Endothelial cell of umbilical vein (primary cell): ENCODE results near the gene WDR93. TPM values are rescaled to one million over a fixed set of nuclear protein-coding genes. Genes with fewer than 3 reads are reported as not detected.

Experiments used
- BruUV-seq: library from RNA; stranded (reverse); fragments of 400-500 nt; replicated peaks from 2 replicates; lab custom pipeline; 2021; lab: Mats Ljungman, UMichigan
- CTCF ChIA-PET: fragments of 300-600, 350-600 bp; sonication (Branson Sonifier 250); formaldehyde crosslinking; loops from one replicate; lab custom pipeline; 2021; ENCODE audit warnings: antibody characterized with exemption, inconsistent platforms; lab: Charles Lee
- POLR2A ChIA-PET: fragments of 300-600, 350-600 bp; sonication (Branson Sonifier 250); formaldehyde crosslinking; loops from one replicate; lab custom pipeline; 2021; ENCODE audit warnings: antibody characterized with exemption, inconsistent platforms; lab: Charles Lee
- DNase-seq: peaks from one replicate; pipeline ENCODE4 v3.0.0-alpha.2; 2011; ENCODE audit warnings: low read depth, low spot score
- FAIRE-seq: peaks from 2 replicates; lab custom pipeline; 2011; peaks lifted over from hg19 to GRCh38; lab: Jason Lieb, UNC
- H2AFZ ChIP-seq: 2 replicates; pipeline ENCODE4 v1.6.0; 2012; ENCODE audit warnings: low read depth, low read length, control low read depth, inconsistent platforms
- H3K27ac ChIP-seq: 2 replicates; pipeline ENCODE4 v1.5.1; 2011; ENCODE audit warnings: low read depth, mild to moderate bottlenecking, control low read depth, low read length, moderate library complexity; ENCODE audit not compliant: insufficient read depth
- H3K27me3 ChIP-seq, 2 experiments: 2 replicates each; pipeline versions ENCODE4 v1.6.0 to v1.6.1; 2011; ENCODE audit warnings: low read length in 2 of 2, mixed read lengths in 1 of 2; ENCODE audit not compliant: control insufficient read depth in 2 of 2, insufficient read depth in 2 of 2
- H3K36me3 ChIP-seq, 2 experiments: 2 replicates in 1 of 2; 3 replicates in 1 of 2; pipeline ENCODE4 v1.5.1; 2011; ENCODE audit warnings: low read length in 2 of 2, mild to moderate bottlenecking in 1 of 2, moderate library complexity in 1 of 2; ENCODE audit not compliant: control insufficient read depth in 2 of 2, insufficient read depth in 2 of 2; ENCODE audit errors: extremely low read depth in 1 of 2
- H3K4me1 ChIP-seq: 3 replicates; pipeline ENCODE4 v1.5.1; 2011; ENCODE audit warnings: mild to moderate bottlenecking, low read length; ENCODE audit not compliant: control insufficient read depth, insufficient read depth; ENCODE audit errors: extremely low read depth
- H3K4me2 ChIP-seq: 2 replicates; pipeline ENCODE4 v1.6.1; 2011; ENCODE audit warnings: low read length, control low read depth, mixed read lengths; ENCODE audit not compliant: insufficient read depth
- H3K4me3 ChIP-seq, 3 experiments: fragments of 200-600 bp in 1 of 3; sonication (generic), shearing (Covaris generic) in 1 of 3; replicated peaks in 1 of 3; 2 replicates each; pipeline ENCODE4 v1.5.1; 2011 to 2016; ENCODE audit warnings: control low read depth in 3 of 3, low read length in 3 of 3, mild to moderate bottlenecking in 2 of 3, inconsistent platforms in 1 of 3, low read depth in 1 of 3, moderate library complexity in 1 of 3; ENCODE audit not compliant: insufficient read depth in 1 of 3
- H3K79me2 ChIP-seq: 2 replicates; pipeline ENCODE4 v1.6.0; 2012; ENCODE audit warnings: low read length, inconsistent platforms; ENCODE audit not compliant: control insufficient read depth, insufficient read depth
- H3K9ac ChIP-seq: replicated peaks from 2 replicates; pipeline ENCODE3; 2011; ENCODE audit warnings: low read length, control low read depth; ENCODE audit not compliant: insufficient read depth; ENCODE audit errors: extremely low read depth
- H3K9me1 ChIP-seq: replicated peaks from 3 replicates; pipeline ENCODE4 v1.6.0; 2011; ENCODE audit warnings: mild to moderate bottlenecking, low read length; ENCODE audit not compliant: control insufficient read depth, insufficient read depth; ENCODE audit errors: extremely low read depth
- H3K9me3 ChIP-seq: replicated peaks from 2 replicates; pipeline ENCODE4 v1.5.1; 2012; ENCODE audit warnings: low read length, inconsistent platforms; ENCODE audit not compliant: control insufficient read depth, insufficient read depth
- H4K20me1 ChIP-seq: replicated peaks from 2 replicates; pipeline ENCODE3; 2011; ENCODE audit warnings: mild to moderate bottlenecking, low read length; ENCODE audit not compliant: control insufficient read depth, insufficient read depth; ENCODE audit errors: extremely low read depth
- EZH2 ChIP-seq: IDR thresholded peaks from 2 replicates; pipeline ENCODE4 v1.6.1; 2012; ENCODE audit warnings: borderline replicate concordance, low read depth, mild to moderate bottlenecking, moderate library complexity, low read length, inconsistent platforms; ENCODE audit not compliant: severe bottlenecking
- GATA2 ChIP-seq: IDR thresholded peaks from 2 replicates; pipeline ENCODE4 v1.7.0; 2011; ENCODE audit warnings: low read depth, mild to moderate bottlenecking, moderate library complexity, mixed read lengths, low read length; ENCODE audit not compliant: insufficient read length, insufficient read depth
- JUN ChIP-seq: IDR thresholded peaks from 2 replicates; pipeline ENCODE4 v1.6.1; 2011; ENCODE audit warnings: borderline replicate concordance, low read depth; ENCODE audit not compliant: insufficient read length, insufficient read depth
- MYC ChIP-seq: IDR thresholded peaks from one replicate; pipeline ENCODE4 v1.6.1; 2011; ENCODE audit warnings: mild to moderate bottlenecking, low read depth, low read length
- POLR2AphosphoS5 ChIP-seq: IDR thresholded peaks from 2 replicates; pipeline ENCODE4 v1.6.1; 2012; ENCODE audit warnings: low read depth, mild to moderate bottlenecking, control low read depth, low read length, moderate library complexity; ENCODE audit not compliant: insufficient read depth
- dilution Hi-C: fragments of 300-500 bp; cut with MboI; formaldehyde crosslinking; loops from one replicate; pipeline ENCODE4 v1.15.0; 2019; ENCODE audit warnings: low sequenced_read_pairs; ENCODE audit not compliant: extremely low pct_ligation_motif_present
- intact Hi-C: fragments of 100-400 bp; cut with micrococcal nuclease; formaldehyde crosslinking; loops from one replicate; pipeline ENCODE4 v1.10.0; 2022
- polyA plus RNA-seq, 4 experiments: library from polyadenylated mRNA; depleted of rRNA in 3 of 4; stranded (reverse) in 3 of 4; unstranded in 1 of 4; fragments of >200 nt; gene quantifications; 2 replicates each; pipeline versions ENCODE4 v1.2.1 to v1.2.3, GENCODE V29; 2011 to 2012; ENCODE audit warnings: missing spikeins in 1 of 4
- total RNA-seq: library from RNA; stranded (reverse); gene quantifications from 2 replicates; pipeline ENCODE4 v1.2.3, GENCODE V29; 2021
- TF ChIP-seq, protein P1 (sequence below), 2 donors: IDR thresholded peaks; 1 replicate in 1 of 2; 2 replicates in 1 of 2; pipeline ENCODE4 v1.5.1; 2011; ENCODE audit warnings: low read length in 2 of 2, mild to moderate bottlenecking in 2 of 2, moderate library complexity in 2 of 2, control low read depth in 1 of 2, inconsistent platforms in 1 of 2, low read depth in 1 of 2; ENCODE audit not compliant: insufficient read depth in 1 of 2; ENCODE audit errors: extremely low read depth in 1 of 2
- TF ChIP-seq, protein P2 (sequence below): IDR thresholded peaks from 2 replicates; pipeline ENCODE4 v1.6.1; 2011; ENCODE audit not compliant: insufficient read depth, insufficient read length

The WDR93 gene
- total and polyA plus RNA-seq, 2 donors (not counting 3 experiments of a cell fraction or from before 2014, with no cell fraction given): 0.07 TPM; not detected in 1

- no peaks in the 10 kb centered on the region for H3K79me2 ChIP-seq
- H3K9me1 ChIP-seq: no peaks in the 10 kb centered on the region
- no TSS peak for BruUV-seq
- dilution Hi-C loops: no loop called here
- H3K4me3 ChIP-seq: no peak overlapping the region
- peaks cover 14 to 24% of the 10 kb centered on the region in 2 experiments for H3K27me3 ChIP-seq
- no peak overlapping the region for H3K27ac ChIP-seq
- ChIA-PET CTCF (interaction anchor here (1.3 kb wide), 1 partner anchor 15 kb away, joined by 3 read pairs; no protein-coding TSS in a partner anchor), POLR2A (no interaction called here)
- H2AFZ ChIP-seq: no peak overlapping the region
- H3K9ac ChIP-seq: no peak overlapping the region
- no peaks in the 10 kb centered on the region for H3K36me3 ChIP-seq
- intact Hi-C loops: no loop called here
- DNase-seq (no peak), FAIRE-seq (no peak)
- no peaks in the 10 kb centered on the region for H3K4me1 ChIP-seq
- H4K20me1 ChIP-seq: no peaks in the 10 kb centered on the region
- H3K4me2 ChIP-seq: no peak overlapping the region
- no peaks in the 10 kb centered on the region for H3K9me3 ChIP-seq
- no peak for TF ChIP-seq MYC
- TF ChIP-seq, protein P1, sequence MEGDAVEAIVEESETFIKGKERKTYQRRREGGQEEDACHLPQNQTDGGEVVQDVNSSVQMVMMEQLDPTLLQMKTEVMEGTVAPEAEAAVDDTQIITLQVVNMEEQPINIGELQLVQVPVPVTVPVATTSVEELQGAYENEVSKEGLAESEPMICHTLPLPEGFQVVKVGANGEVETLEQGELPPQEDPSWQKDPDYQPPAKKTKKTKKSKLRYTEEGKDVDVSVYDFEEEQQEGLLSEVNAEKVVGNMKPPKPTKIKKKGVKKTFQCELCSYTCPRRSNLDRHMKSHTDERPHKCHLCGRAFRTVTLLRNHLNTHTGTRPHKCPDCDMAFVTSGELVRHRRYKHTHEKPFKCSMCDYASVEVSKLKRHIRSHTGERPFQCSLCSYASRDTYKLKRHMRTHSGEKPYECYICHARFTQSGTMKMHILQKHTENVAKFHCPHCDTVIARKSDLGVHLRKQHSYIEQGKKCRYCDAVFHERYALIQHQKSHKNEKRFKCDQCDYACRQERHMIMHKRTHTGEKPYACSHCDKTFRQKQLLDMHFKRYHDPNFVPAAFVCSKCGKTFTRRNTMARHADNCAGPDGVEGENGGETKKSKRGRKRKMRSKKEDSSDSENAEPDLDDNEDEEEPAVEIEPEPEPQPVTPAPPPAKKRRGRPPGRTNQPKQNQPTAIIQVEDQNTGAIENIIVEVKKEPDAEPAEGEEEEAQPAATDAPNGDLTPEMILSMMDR (IDR thresholded peaks at IDR 0.05; ENCODE audit: extremely low read depth in 1 of 2, insufficient read depth in 1 of 2, low read depth in 1 of 2, low read length in 2 of 2): no peak
- TF ChIP-seq, protein P2, sequence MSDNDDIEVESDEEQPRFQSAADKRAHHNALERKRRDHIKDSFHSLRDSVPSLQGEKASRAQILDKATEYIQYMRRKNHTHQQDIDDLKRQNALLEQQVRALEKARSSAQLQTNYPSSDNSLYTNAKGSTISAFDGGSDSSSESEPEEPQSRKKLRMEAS: no peak
Observed at GRCh38 chr15:89725064-89725463, 34.5 kb downstream of the WDR93 start.

- no peak overlapping the region for H3K4me3 ChIP-seq
- no peak overlapping the region for H3K27ac ChIP-seq
- H3K9me1 ChIP-seq: no peaks in the 10 kb centered on the region
- FAIRE-seq: no peak
- intact Hi-C loops (no loop called here), dilution Hi-C loops (no loop called here)
- no peak overlapping the region for H2AFZ ChIP-seq
- no peak for DNase-seq
- peaks cover 16 to 19% of the 10 kb centered on the region in 2 experiments for H3K27me3 ChIP-seq
- H3K36me3 ChIP-seq: no peaks in the 10 kb centered on the region
- no peak overlapping the region for H3K4me2 ChIP-seq
- TF ChIP-seq JUN (no peak), EZH2 (no peak), MYC (no peak), GATA2 (no peak), POLR2AphosphoS5 (no peak)
- TF ChIP-seq, protein P2: no peak
- BruUV-seq: no TSS peak
- POLR2A ChIA-PET: no interaction called here
- no peaks in the 10 kb centered on the region for H3K79me2 ChIP-seq
- H3K4me1 ChIP-seq: no peaks in the 10 kb centered on the region
- H4K20me1 ChIP-seq: no peaks in the 10 kb centered on the region
- H3K9ac ChIP-seq: no peak overlapping the region
- CTCF ChIA-PET: interaction anchor here (0.5 to 4.3 kb wide), 4 partner anchors 12 to 555 kb away, joined by 3 to 27 read pairs (median 4); no protein-coding TSS in a partner anchor
- H3K9me3 ChIP-seq: no peaks in the 10 kb centered on the region
Observed at GRCh38 chr15:89728254-89728653, 37.6 kb downstream of the WDR93 start.
